BLaER1 treated with 17β-estradiol and CSF1 and Interleukin-3, amounts not matched to agents 10 nM and 100 nM (cell line): Measurements from ENCODE around the gene ATP6V1C2.

Experiments
- H3K27ac ChIP-seq, 11 experiments: shearing (Covaris generic); formaldehyde crosslinking; 2 replicates each; pipeline ENCODE4 v1.8.1; 2022
- H3K27me3 ChIP-seq, 11 experiments: shearing (Covaris generic); formaldehyde crosslinking; 2 replicates each; pipeline ENCODE4 v1.8.1; 2022
- H3K36me3 ChIP-seq, 11 experiments: shearing (Covaris generic); formaldehyde crosslinking; 2 replicates each; pipeline ENCODE4 v1.8.1; 2022
- H3K4me1 ChIP-seq, 10 experiments: shearing (Covaris generic); formaldehyde crosslinking; 2 replicates each; pipeline ENCODE4 v1.8.1; 2022
- H3K4me2 ChIP-seq, 11 experiments: shearing (Covaris generic); formaldehyde crosslinking; 2 replicates each; pipeline ENCODE4 v1.8.1; 2022
- H3K4me3 ChIP-seq, 10 experiments: shearing (Covaris generic); formaldehyde crosslinking; 2 replicates each; pipeline ENCODE4 v1.8.1; 2022
- H3K9ac ChIP-seq, 11 experiments: shearing (Covaris generic); formaldehyde crosslinking; 2 replicates each; pipeline ENCODE4 v1.8.1; 2022
- H3K9me3 ChIP-seq, 11 experiments: shearing (Covaris generic); formaldehyde crosslinking; replicated peaks in 1 of 11; 2 replicates each; pipeline ENCODE4 v1.8.1; 2022
- H4K20me1 ChIP-seq, 11 experiments: shearing (Covaris generic); formaldehyde crosslinking; 2 replicates each; pipeline ENCODE4 v1.8.1; 2022
- Cebpa-rat ChIP-seq, 11 experiments: shearing (Covaris generic); IDR thresholded peaks; 2 replicates each; pipeline ENCODE4 v1.8.1; 2022

Gene ATP6V1C2

DNA sequence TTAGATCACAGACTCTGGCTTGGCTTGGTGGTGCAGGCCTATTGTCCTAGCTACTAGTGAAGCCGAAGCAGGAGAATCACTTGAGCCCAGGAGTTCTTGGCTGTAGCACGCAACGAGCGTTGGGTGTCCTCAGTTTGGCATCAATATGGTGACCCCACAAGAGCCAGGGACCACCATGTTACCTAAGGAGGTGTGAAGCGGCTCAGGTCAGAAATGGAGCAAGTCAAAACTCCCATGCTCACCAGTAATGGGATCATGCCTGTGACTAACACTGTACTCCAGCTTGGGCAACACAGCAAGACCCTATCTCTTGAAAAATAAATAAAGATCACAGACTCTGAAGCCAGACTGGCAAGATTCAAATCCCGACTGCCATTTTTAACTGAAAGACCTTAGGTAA, 29.9 kb upstream of the ATP6V1C2 start:
- peaks cover 0 to 30% (median 27%) of the 10 kb centered on the region in 11 experiments; a peak in 19 of 22 replicates for H4K20me1 ChIP-seq
- no peaks in the 10 kb centered on the region for H3K9me3 ChIP-seq
- H3K4me2 ChIP-seq = no peak overlapping the region
- TF ChIP-seq Cebpa-rat (IDR thresholded peaks at IDR 0.05) = no peak
- H3K36me3 ChIP-seq = peaks cover 3 to 14% (median 10%) of the 10 kb centered on the region in 11 experiments; a peak in 16 of 22 replicates
- no peak overlapping the region for H3K4me3 ChIP-seq
- H3K27me3 ChIP-seq = no peaks in the 10 kb centered on the region
- peaks cover 25 to 32% (median 28%) of the 10 kb centered on the region in 10 experiments for H3K4me1 ChIP-seq
- H3K27ac ChIP-seq = no peak overlapping the region
- H3K9ac ChIP-seq = no peak overlapping the region

DNA sequence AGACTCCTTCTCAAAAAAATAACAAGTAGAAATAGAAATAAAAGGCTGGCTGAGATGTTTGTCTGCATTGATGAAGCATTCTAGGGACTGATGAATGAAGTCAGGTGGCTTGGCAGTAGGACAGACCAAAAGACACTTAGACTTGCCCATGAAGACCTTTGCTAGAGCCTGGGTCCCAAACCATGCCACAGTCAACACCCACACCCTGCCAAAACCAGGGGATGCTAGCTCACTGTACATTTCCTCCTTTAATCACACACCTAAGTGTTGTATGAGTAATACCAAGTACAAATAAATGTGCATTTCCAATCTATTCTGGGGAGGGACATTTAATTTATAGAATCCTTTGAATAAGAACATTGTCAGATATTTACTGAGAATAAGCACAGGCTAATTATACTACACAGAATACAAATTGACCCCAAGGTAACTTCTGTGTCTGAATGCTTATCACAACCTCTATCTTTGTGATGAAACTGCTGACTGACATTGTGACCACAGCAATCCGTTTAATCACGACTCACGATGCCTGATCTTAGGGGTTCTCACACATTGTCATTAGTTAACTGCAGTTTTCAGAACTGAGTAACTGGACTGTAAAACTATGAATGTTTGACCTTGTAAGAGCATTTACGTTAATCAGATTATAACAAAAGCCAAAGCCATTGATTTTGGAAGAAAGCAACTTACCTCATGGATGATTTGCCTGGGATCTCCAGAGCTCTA, 21.2 kb upstream of the ATP6V1C2 start:
- H3K36me3 ChIP-seq = no peaks in the 10 kb centered on the region
- no peak overlapping the region for H3K9ac ChIP-seq
- no peak for TF ChIP-seq Cebpa-rat (IDR thresholded peaks at IDR 0.05)
- H4K20me1 ChIP-seq = no peaks in the 10 kb centered on the region
- no peak overlapping the region for H3K4me2 ChIP-seq
- H3K4me1 ChIP-seq = no peaks in the 10 kb centered on the region
- no peaks in the 10 kb centered on the region for H3K9me3 ChIP-seq
- no peak overlapping the region for H3K27ac ChIP-seq
- no peak overlapping the region for H3K4me3 ChIP-seq
- no peaks in the 10 kb centered on the region for H3K27me3 ChIP-seq

DNA sequence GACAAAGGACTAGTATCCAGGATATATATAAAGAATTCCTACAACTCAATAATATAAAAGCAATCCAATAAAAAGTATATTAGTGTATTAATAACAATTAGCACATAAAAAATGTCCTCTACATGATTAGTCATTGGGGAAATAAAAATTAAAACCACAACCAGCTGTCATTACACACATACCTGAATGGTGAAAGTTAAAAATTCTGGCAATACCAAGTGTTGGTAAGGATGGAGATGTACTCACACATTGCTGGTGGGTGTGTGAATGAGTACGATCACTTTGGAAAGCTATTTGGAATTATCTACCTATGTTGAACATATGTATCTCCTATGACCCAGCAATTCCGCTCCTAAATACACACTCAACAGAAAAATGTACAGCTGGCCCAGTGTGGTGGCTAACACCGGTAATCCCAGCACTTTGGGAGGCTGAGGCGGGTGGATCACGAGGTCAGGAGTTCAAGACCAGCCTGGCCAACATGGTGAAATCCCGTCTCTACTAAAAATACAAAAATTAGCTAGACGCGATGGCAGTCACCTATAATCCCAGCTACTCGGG, 17.3 kb upstream of the ATP6V1C2 start:
- H3K36me3 ChIP-seq = no peaks in the 10 kb centered on the region
- no peak overlapping the region for H3K9ac ChIP-seq
- no peaks in the 10 kb centered on the region for H3K9me3 ChIP-seq
- no peak overlapping the region for H3K4me2 ChIP-seq
- no peak overlapping the region for H3K27ac ChIP-seq
- no peaks in the 10 kb centered on the region for H3K27me3 ChIP-seq
- no peaks in the 10 kb centered on the region for H3K4me1 ChIP-seq
- TF ChIP-seq Cebpa-rat (IDR thresholded peaks at IDR 0.05) = no peak
- H3K4me3 ChIP-seq = no peak overlapping the region
- no peaks in the 10 kb centered on the region for H4K20me1 ChIP-seq

DNA sequence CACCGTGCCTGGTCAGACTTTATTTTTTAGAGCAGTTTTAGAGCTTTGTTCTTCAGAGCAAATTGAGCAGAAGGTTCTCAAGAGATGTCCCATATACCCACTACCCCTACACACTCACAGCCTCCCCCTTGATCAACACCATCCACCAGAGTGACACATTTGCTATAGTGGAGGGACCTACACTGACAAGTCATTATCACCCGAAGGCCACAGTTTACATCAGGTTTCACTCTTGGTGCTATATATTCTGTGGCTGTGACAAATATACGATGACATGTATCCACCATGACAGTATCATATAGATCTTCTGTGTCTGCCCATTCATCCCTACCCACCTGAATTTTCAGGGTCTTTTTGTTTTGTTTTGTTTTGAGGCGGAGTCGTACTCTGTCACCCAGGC, 15.4 kb upstream of the ATP6V1C2 start:
- H3K36me3 ChIP-seq = no peaks in the 10 kb centered on the region
- H3K9me3 ChIP-seq = no peaks in the 10 kb centered on the region
- H3K4me2 ChIP-seq = no peak overlapping the region
- H3K27me3 ChIP-seq = no peaks in the 10 kb centered on the region
- no peak overlapping the region for H3K4me3 ChIP-seq
- H3K27ac ChIP-seq = no peak overlapping the region
- TF ChIP-seq Cebpa-rat (IDR thresholded peaks at IDR 0.05) = no peak
- H3K4me1 ChIP-seq = peaks cover 0 to 5% (median under 1%) of the 10 kb centered on the region in 10 experiments; a peak in 4 of 20 replicates
- no peaks in the 10 kb centered on the region for H4K20me1 ChIP-seq
- no peak overlapping the region for H3K9ac ChIP-seq

DNA sequence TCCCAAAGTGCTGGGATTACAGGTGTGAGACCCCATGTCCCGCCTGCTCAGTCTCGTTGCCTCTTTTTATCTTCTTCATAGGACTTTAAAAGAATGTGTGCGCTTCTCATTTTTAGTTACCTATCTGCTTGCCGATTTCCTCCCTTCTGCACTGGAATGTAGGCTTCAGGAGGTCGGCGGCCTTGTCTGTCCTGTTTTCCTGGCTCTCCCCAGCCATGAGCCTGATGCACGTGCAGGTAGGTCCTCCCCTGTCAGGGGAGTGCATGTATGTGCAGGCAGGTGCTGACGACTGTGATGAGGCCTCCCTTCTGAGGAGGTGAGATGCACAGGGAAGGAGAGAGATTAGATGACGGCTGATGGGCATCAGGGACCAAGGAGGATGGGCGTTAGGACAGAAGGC, 13.6 kb upstream of the ATP6V1C2 start:
- no peaks in the 10 kb centered on the region for H3K36me3 ChIP-seq
- H3K4me2 ChIP-seq = no peak overlapping the region
- H3K4me3 ChIP-seq = no peak overlapping the region
- no peaks in the 10 kb centered on the region for H3K27me3 ChIP-seq
- H3K27ac ChIP-seq = no peak overlapping the region
- H3K9me3 ChIP-seq = no peaks in the 10 kb centered on the region
- H3K4me1 ChIP-seq = peaks cover 11 to 23% (median 18%) of the 10 kb centered on the region in 10 experiments
- no peaks in the 10 kb centered on the region for H4K20me1 ChIP-seq
- no peak overlapping the region for H3K9ac ChIP-seq
- TF ChIP-seq Cebpa-rat (IDR thresholded peaks at IDR 0.05) = no peak

DNA sequence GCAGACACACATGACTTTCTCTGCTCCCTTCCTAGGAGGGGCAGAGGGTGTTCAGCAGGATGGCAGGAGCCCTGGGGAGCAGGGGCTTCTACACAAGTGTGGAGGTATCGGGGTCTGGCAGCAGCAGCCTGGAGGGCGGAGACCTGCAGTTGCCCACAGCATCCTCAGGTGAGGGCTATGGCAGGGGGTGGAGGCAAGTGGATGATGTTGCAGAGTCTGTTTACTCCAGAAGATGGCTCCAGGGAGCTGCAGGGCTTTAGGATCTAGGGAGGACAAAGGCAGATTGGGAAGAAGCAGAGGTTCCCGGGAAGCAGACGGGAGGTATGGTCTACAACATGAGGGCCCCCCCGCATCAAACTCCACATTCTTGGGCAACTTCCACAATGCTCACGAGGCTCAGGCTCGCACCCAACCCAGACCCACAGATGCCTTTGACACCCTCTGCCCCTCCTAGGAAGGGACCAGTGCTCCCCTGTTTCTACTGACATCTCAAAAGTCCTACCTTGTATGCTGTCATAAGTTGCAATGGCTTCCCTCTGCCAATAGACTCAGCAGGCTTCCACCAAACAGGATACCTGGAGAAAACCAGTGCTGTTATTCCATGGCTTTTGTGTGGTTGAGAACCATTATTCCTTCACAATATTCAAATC, 12.0 kb upstream of the ATP6V1C2 start:
- Histone ChIP-seq H3K4me1 (peaks cover 12 to 34% (median 26%) of the 10 kb centered on the region in 10 experiments), H3K27me3 (no peaks in the 10 kb centered on the region), H3K4me2 (no peak overlapping the region), H3K36me3 (no peaks in the 10 kb centered on the region), H3K9ac (no peak overlapping the region), H3K9me3 (no peaks in the 10 kb centered on the region), H3K27ac (no peak overlapping the region), H3K4me3 (no peak overlapping the region), H4K20me1 (no peaks in the 10 kb centered on the region)
- no peak for TF ChIP-seq Cebpa-rat (IDR thresholded peaks at IDR 0.05)

DNA sequence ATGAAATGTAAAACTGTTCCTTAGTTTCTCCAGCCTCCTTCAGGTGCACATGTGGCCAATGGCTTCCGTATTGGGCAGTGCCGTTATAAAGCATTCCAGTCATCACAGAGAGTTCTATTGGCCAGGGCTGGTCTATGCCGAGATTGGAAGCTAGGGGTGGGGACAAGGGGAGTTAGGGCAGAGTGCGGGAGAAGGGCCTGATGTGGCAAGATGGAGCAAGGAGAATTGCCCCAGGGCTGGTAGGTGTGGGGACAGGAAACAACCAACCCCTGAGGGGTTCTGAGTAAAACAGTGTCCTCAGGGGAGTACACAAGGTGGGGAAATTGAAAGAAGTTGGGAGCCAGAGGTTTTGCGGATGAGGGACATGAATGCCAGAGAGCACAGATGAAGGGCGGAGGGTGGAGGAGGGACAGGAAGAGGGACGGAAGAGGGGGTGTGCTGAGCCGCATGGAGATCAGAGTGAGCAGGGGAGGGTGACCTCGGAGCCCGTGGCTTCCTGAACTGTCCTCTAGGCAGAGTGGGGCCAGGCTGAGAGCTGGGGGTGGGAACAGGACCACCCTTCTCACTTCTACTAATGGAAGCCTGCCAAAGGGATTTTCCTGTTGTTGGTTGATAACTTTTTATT, 9.1 kb upstream of the ATP6V1C2 start:
- Histone ChIP-seq H3K27me3 (peaks cover 0 to 5% (median 0%) of the 10 kb centered on the region in 11 experiments; a peak in 1 of 22 replicates), H3K27ac (peak overlapping the region in 9 of 11 experiments; percentile 2 to 65 (median 54); a peak in 15 of 22 replicates), H3K9me3 (no peaks in the 10 kb centered on the region), H3K9ac (peak overlapping the region in 8 of 11 experiments; percentile 22 to 51 (median 44); a peak in 13 of 22 replicates), H3K4me2 (peak overlapping the region; percentile 71 to 89 (median 81)), H3K36me3 (no peaks in the 10 kb centered on the region), H4K20me1 (no peaks in the 10 kb centered on the region), H3K4me1 (peaks cover 24 to 38% (median 31%) of the 10 kb centered on the region in 10 experiments), H3K4me3 (peak overlapping the region in 6 of 10 experiments; percentile 4 to 58 (median 12); a peak in 7 of 20 replicates)
- TF ChIP-seq Cebpa-rat (IDR thresholded peaks at IDR 0.05) = peak in 1 of 11 experiments; percentile 70; a peak in 1 of 22 replicates

DNA sequence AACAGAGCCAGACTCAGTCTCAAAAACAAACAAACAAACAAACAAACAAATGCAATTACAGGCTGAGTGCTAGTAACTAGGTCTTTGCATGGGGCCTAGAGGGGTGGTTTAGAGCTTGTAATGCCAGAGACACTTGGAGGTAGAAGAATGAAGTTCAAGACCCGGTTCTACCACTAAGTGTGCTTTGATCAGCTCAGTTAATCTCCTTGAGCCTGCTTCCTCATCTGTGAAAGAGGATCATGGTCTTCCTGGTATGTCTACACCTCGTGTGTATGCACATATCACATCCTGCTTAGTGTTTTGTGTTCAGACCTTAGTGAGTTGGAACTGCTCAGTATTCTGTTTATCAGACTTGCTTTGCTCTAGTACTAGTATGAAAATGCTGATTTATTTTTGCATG, 4.8 kb upstream of the ATP6V1C2 start:
- Histone ChIP-seq H3K4me3 (no peak overlapping the region), H4K20me1 (peaks cover 0 to 13% (median 8%) of the 10 kb centered on the region in 11 experiments; a peak in 13 of 22 replicates), H3K27me3 (peaks cover 20 to 34% (median 27%) of the 10 kb centered on the region in 11 experiments), H3K4me1 (peaks cover 24 to 40% (median 34%) of the 10 kb centered on the region in 10 experiments), H3K27ac (no peak overlapping the region), H3K36me3 (no peaks in the 10 kb centered on the region), H3K9me3 (no peaks in the 10 kb centered on the region), H3K9ac (no peak overlapping the region), H3K4me2 (peak overlapping the region in 9 of 11 experiments; percentile 0 to 58 (median 5); a peak in 10 of 22 replicates)
- no peak for TF ChIP-seq Cebpa-rat (IDR thresholded peaks at IDR 0.05)

DNA sequence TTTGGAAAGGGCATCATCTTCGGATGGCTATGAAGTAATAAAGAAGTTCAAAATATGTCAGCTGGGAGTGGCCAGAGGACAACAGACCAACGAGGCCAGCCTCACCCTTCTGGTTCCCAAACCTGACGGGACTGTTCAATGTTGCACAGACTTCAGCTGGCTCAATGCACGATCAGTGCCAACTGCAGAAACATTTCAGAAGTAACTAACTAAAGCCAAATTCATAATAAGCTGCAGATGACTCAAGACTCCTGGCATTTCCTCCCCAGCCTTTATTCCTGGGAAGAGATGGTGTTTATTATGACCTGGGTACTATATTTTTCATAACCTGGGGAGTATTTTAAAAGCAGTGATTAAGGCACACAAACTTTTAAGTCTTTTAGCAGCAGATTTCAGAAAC, 3.8 kb upstream of the ATP6V1C2 start:
- H3K27ac ChIP-seq = no peak overlapping the region
- no peak overlapping the region for H3K4me2 ChIP-seq
- H3K27me3 ChIP-seq = peaks cover 30 to 45% (median 37%) of the 10 kb centered on the region in 11 experiments

More for the DNA sequence above, 3.8 kb upstream of the ATP6V1C2 start:
- Histone ChIP-seq H3K36me3 (no peaks in the 10 kb centered on the region), H3K4me3 (no peak overlapping the region), H3K9ac (no peak overlapping the region), H3K9me3 (no peaks in the 10 kb centered on the region), H4K20me1 (peaks cover 0 to 24% (median 16%) of the 10 kb centered on the region in 11 experiments; a peak in 17 of 22 replicates), H3K4me1 (peaks cover 23 to 39% (median 32%) of the 10 kb centered on the region in 10 experiments)
- no peak for TF ChIP-seq Cebpa-rat (IDR thresholded peaks at IDR 0.05)
